ENCODE data around the gene TPR. TPM values are rescaled to one million over a fixed set of nuclear protein-coding genes. Genes with fewer than 3 reads are reported as not detected.
A peak's percentile ranks its signal among the peaks of the same experiment; 100 is the strongest.

Gene TPR
- total RNA-seq, 2 experiments from 2014 or later, result 165 to 167 TPM

- H3K9me3 Mint-ChIP-seq, result peaks cover 3% of the 10 kb centered on the region
- H3K4me3 Mint-ChIP-seq, result no peak overlapping the region
- POLR2A ChIA-PET, result no interaction called here
Measured at GRCh38 chr1:186299570-186299969, 75.5 kb downstream of the TPR start.

GRCh38 chr1:186298851-186299250 lies 76.2 kb downstream of the TPR start:
- POLR2A ChIA-PET, result no interaction called here
- H3K9me3 Mint-ChIP-seq, result peaks cover 6% of the 10 kb centered on the region

More at GRCh38 chr1:186299570-186299969, 75.5 kb downstream of the TPR start:
- CTCF ChIA-PET, result interaction anchor here (0.9 to 1.1 kb wide), 3 partner anchors 10 to 70 kb away, joined by 3 read pairs; no protein-coding TSS in a partner anchor
- Mint-ChIP-seq H3K27me3 (no peaks in the 10 kb centered on the region), H3K4me1 (peaks cover 66% of the 10 kb centered on the region), H3K36me3 (ENCODE audit: low read depth) (peaks cover 15% of the 10 kb centered on the region), H3K27ac (no peak overlapping the region)
- DNase-seq, result no peak

GRCh38 chr1:186297439-186298045 lies 77.5 kb downstream of the TPR start:
- Mint-ChIP-seq H3K9me3 (peaks cover 6% of the 10 kb centered on the region), H3K36me3 (ENCODE audit: low read depth) (peaks cover 13% of the 10 kb centered on the region), H3K27me3 (no peaks in the 10 kb centered on the region), H3K4me1 (peaks cover 60% of the 10 kb centered on the region), H3K4me3 (no peak overlapping the region), H3K27ac (peak overlapping the region; percentile 64)
- CTCF ChIA-PET, result interaction anchor here (0.8 to 1.6 kb wide), 2 partner anchors 9 to 78 kb away, joined by 3 to 5 read pairs; partner anchors contain the start of gene TPR
- POLR2A ChIA-PET, result no interaction called here
- DNase-seq, result no peak

More at GRCh38 chr1:186298851-186299250, 76.2 kb downstream of the TPR start:
- Mint-ChIP-seq H3K4me1 (peaks cover 65% of the 10 kb centered on the region), H3K36me3 (ENCODE audit: low read depth) (peaks cover 15% of the 10 kb centered on the region), H3K27ac (peak overlapping the region; percentile 31), H3K27me3 (no peaks in the 10 kb centered on the region), H3K4me3 (no peak overlapping the region)
- CTCF ChIA-PET, result interaction anchor here (1.1 to 1.6 kb wide), 2 partner anchors 10 to 69 kb away, joined by 3 to 5 read pairs; no protein-coding TSS in a partner anchor
- DNase-seq, result no peak

DNA sequence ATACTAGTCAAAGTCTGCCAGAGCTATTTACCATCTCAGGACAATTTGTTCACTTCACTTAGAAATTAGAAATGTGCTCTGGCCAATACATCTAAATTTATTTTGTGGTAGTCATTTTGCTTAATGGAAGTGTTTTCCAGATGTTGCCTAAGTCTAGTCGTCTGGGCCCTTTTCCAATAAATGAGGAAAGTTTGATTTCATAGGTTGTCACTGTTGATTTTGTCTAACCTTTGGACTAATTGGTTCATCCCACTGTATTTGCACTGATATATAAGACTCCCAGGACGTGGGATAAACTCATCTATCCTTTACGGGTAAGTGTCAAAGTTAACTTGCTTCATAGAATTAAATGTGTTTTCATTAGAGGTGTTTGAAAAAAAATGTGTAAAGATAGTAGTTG lies 79.1 kb downstream of the TPR start, which contains the start of gene PRG4:
PRG4 (plus strand) TSS at position 300 of the 400 bp plus-strand sequence.
- no peaks in the 10 kb centered on the region for H3K27me3 Mint-ChIP-seq
- DNase-seq, result no peak
- POLR2A ChIA-PET, result no interaction called here
- no peak within 1 kb of the TSS for H3K4me3 Mint-ChIP-seq
- H3K36me3 Mint-ChIP-seq (ENCODE audit: low read depth), result no peaks in the 10 kb centered on the region
- peaks cover 4% of the 10 kb centered on the region for H3K9me3 Mint-ChIP-seq
- peaks cover 59% of the 10 kb centered on the region for H3K4me1 Mint-ChIP-seq
- peak within 1 kb of the TSS; percentile 7 for H3K27ac Mint-ChIP-seq
- CTCF ChIA-PET, result interaction anchor here (1.2 to 1.4 kb wide), 2 partner anchors 9 to 13 kb away, joined by 4 to 8 read pairs; no protein-coding TSS in a partner anchor

DNA sequence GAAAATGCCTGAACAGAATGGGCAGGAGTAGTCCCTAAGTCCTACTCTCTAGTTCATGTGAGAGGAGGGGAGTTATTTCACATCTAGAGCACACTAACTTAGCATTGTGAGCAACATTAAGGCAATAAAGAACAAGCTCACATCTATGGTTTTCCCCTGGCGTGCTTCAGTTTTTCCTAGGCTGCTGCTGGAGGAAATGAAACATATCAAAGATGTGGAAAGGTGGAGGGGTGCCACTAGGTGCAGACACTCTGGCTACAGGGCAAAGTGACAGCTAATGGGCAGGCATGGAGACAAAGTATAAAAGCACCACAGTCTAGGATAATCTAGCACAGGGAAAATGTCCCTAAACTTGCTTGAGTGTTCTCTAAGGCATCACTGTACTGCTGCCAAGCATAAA lies 82.2 kb downstream of the TPR start:
- H3K4me1 Mint-ChIP-seq, result peaks cover 70% of the 10 kb centered on the region
- ChIA-PET POLR2A (no interaction called here), CTCF (interaction anchor here (1.4 to 5.9 kb wide), 3 partner anchors 9 to 82 kb away, joined by 3 to 19 read pairs (median 5); partner anchors contain the start of genes ODR4 and TPR)
- peaks cover 19% of the 10 kb centered on the region for H3K36me3 Mint-ChIP-seq (ENCODE audit: low read depth)
- H3K4me3 Mint-ChIP-seq, result no peak overlapping the region
- DNase-seq, result no peak
- H3K27ac Mint-ChIP-seq, result no peak overlapping the region
- no peaks in the 10 kb centered on the region for H3K27me3 Mint-ChIP-seq
- H3K9me3 Mint-ChIP-seq, result peaks cover 19% of the 10 kb centered on the region

- peaks cover 34% of the 10 kb centered on the region for H3K9me3 Mint-ChIP-seq
- no peak for DNase-seq
- peaks cover 32% of the 10 kb centered on the region for H3K36me3 Mint-ChIP-seq (ENCODE audit: low read depth)
- peaks cover 77% of the 10 kb centered on the region for H3K4me1 Mint-ChIP-seq
- no peaks in the 10 kb centered on the region for H3K27me3 Mint-ChIP-seq
- H3K27ac Mint-ChIP-seq, result no peak overlapping the region
- ChIA-PET POLR2A (no interaction called here), CTCF (interaction anchor here (0.9 to 5.9 kb wide), 2 partner anchors 11 to 118 kb away, joined by 3 to 19 read pairs; no protein-coding TSS in a partner anchor)
- H3K4me3 Mint-ChIP-seq, result no peak overlapping the region
Measured at GRCh38 chr1:186291271-186291670, 83.8 kb downstream of the TPR start.

GRCh38 chr1:186289943-186290545 lies 85.0 kb downstream of the TPR start:
- Mint-ChIP-seq H3K36me3 (ENCODE audit: low read depth) (peaks cover 32% of the 10 kb centered on the region), H3K27ac (peak overlapping the region; percentile 88), H3K27me3 (no peaks in the 10 kb centered on the region), H3K4me1 (peaks cover 67% of the 10 kb centered on the region), H3K4me3 (no peak overlapping the region), H3K9me3 (peaks cover 34% of the 10 kb centered on the region)
- no peak for DNase-seq
- POLR2A ChIA-PET, result no interaction called here
- CTCF ChIA-PET, result interaction anchor here (0.5 to 5.9 kb wide), 7 partner anchors 8 to 85 kb away, joined by 3 to 19 read pairs (median 4); partner anchors contain the start of genes ODR4 and TPR

DNA sequence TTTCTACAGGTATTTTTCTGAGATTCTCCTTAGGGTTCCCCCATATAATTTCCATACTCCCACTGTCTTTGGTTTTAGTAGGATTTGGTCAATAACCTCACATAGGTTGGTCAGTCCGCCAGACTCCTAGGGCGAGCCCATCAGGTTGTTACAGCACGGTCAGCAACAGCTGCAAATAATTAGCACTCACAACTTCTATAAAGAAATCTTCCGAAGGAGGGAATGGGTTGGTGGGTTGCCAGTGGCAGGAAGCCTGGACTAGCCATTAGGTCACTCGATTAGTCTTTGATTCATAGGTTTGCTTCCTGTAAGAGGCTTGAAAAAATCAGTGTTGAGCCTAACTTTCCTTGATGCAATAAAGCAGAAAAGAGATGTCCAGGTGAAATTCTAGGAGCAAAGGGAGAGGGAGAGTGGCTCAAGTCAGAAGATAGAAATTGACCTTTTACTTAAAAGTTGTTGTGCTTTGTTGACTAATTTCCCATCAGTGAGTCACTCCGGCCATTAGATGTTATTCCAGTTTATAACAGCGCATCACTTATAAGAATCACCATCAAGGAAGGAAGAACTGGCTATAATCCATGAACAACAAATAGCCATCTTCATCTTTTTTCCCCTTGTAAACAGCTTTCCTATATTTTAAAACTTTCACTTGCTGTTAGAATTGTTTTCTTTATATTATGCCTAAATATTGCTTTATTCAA lies 88.3 kb downstream of the TPR start:
- Mint-ChIP-seq H3K27ac (no peak overlapping the region), H3K27me3 (no peaks in the 10 kb centered on the region), H3K4me1 (peaks cover 61% of the 10 kb centered on the region), H3K4me3 (no peak overlapping the region), H3K36me3 (ENCODE audit: low read depth) (peaks cover 39% of the 10 kb centered on the region), H3K9me3 (peaks cover 31% of the 10 kb centered on the region)
- no peak for DNase-seq
- ChIA-PET POLR2A (no interaction called here), CTCF (no interaction called here)

DNA sequence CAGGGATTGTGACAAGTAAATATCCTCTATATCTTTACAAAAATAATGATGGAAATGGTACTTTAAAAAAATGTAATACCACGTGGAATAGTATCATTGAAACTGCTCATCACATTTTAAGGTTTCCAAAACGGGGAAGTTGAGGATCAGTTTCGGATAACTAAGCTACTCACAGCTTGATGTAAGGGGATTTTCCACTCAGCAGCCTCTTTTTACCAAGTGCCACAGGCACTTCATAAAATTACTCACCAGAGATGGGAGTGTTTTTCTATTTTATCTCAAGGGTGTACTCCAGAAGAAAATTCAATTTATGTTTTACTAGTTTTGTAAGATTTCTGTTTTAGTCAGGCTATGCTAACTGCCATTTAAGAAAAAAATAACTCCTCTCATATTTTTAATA lies 91.7 kb downstream of the TPR start:
- ChIA-PET CTCF (no interaction called here), POLR2A (interaction anchor here (0.9 kb wide), 1 partner anchor 21 kb away, joined by 4 read pairs; no protein-coding TSS in a partner anchor)
- H3K4me1 Mint-ChIP-seq, result peaks cover 33% of the 10 kb centered on the region
- DNase-seq, result no peak
- no peak overlapping the region for H3K4me3 Mint-ChIP-seq
- H3K27me3 Mint-ChIP-seq, result no peaks in the 10 kb centered on the region
- peaks cover 22% of the 10 kb centered on the region for H3K9me3 Mint-ChIP-seq
- peaks cover 27% of the 10 kb centered on the region for H3K36me3 Mint-ChIP-seq (ENCODE audit: low read depth)
- no peak overlapping the region for H3K27ac Mint-ChIP-seq

DNA sequence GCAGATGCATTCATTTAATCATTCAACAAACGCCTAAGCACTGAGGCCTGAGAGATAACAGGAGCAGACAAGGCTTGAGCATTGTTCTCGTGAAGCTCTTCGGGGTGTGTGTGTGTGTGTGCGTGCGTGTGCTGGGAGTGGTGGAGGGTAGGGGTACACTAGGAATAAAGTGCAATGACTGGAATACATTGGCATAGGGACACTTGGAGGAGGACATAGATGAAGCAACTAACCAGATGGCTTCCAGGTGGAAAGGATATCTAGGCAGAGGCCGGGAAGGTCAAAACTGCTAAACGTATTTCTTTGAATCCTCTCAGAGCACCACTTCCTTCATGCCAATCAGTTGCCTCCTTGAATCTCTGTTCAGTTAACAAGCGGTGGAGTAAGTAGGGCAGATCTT lies 92.6 kb downstream of the TPR start:
- H3K4me1 Mint-ChIP-seq, result peaks cover 24% of the 10 kb centered on the region
- H3K27ac Mint-ChIP-seq, result peak overlapping the region; percentile 72
- peaks cover 15% of the 10 kb centered on the region for H3K9me3 Mint-ChIP-seq
- no peaks in the 10 kb centered on the region for H3K27me3 Mint-ChIP-seq
- DNase-seq, result no peak
- ChIA-PET CTCF (interaction anchor here (1.0 kb wide), 1 partner anchor 13 kb away, joined by 4 read pairs; the partner anchor contains the start of gene PRG4), POLR2A (no interaction called here)
- peaks cover 18% of the 10 kb centered on the region for H3K36me3 Mint-ChIP-seq (ENCODE audit: low read depth)
- no peak overlapping the region for H3K4me3 Mint-ChIP-seq

DNA sequence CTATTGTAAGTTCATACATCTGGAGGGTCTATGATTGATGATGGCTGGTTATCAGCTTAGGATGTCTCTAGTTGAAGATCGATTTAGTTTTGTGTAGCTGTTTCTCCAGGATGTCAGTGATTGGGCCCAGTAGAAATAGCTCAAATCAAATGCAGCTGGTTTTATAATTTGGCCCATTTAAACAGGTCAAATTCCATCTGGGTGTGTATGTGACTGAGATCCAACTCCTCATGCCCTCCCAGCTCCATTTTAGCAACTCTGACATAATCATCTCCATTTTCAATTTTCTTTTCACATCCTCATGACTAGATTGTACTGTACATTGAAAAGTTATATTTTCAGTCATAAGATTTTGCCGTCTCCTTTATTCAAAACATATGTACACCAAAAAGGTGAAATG lies 99.2 kb downstream of the TPR start:
- Mint-ChIP-seq H3K9me3 (peaks cover 2% of the 10 kb centered on the region), H3K27ac (no peak overlapping the region), H3K4me3 (no peak overlapping the region), H3K4me1 (peaks cover 27% of the 10 kb centered on the region), H3K27me3 (no peaks in the 10 kb centered on the region), H3K36me3 (ENCODE audit: low read depth) (peaks cover 2% of the 10 kb centered on the region)
- POLR2A ChIA-PET, result no interaction called here
- no peak for DNase-seq
- CTCF ChIA-PET, result interaction anchor here (1.5 kb wide), 1 partner anchor 14 kb away, joined by 4 read pairs; no protein-coding TSS in a partner anchor

DNA sequence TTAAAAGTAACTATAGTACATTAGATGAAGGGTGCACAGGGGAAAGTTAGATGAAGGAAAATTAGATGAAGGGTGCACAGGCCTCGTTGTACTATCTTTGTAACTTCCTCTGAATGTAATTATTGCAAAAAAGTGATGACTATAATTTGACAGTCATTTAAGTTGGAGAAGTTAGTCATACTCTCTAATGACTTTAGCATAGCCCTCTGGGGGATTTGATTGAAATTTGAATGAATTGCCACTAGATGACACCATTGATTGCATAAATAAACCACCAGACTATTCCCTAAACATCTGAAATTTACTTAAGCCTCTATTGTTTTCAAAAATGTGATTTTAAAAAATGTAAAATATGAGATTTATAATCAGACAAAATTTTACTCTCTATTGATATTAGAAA lies 102.6 kb downstream of the TPR start:
- peaks cover 4% of the 10 kb centered on the region for H3K27me3 Mint-ChIP-seq
- ChIA-PET CTCF (no interaction called here), POLR2A (no interaction called here)
- no peak overlapping the region for H3K4me3 Mint-ChIP-seq
- H3K4me1 Mint-ChIP-seq, result peaks cover 25% of the 10 kb centered on the region
- no peak overlapping the region for H3K27ac Mint-ChIP-seq
- no peaks in the 10 kb centered on the region for H3K36me3 Mint-ChIP-seq (ENCODE audit: low read depth)
- DNase-seq, result no peak
- H3K9me3 Mint-ChIP-seq, result no peaks in the 10 kb centered on the region

DNA sequence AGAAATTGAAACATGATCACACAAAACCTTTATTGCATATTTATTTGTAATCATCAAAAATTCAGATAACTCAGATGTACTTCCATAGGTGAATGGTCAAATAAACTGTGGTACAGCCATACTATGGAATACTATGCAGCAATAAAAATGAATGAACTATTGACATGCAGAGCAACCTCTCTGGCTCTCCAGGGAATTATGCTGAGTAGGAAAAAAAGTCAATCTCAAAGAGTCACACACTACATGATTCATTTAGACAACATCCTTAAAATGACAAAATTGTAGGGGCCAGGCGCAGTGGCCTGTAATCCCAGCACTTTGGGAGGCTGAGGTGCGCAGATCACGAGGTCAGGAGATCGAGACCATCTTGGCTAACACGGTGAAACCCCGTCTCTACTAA lies 104.0 kb downstream of the TPR start:
- ChIA-PET POLR2A (no interaction called here), CTCF (no interaction called here)
- Mint-ChIP-seq H3K36me3 (ENCODE audit: low read depth) (no peaks in the 10 kb centered on the region), H3K4me3 (no peak overlapping the region), H3K27me3 (peaks cover 5% of the 10 kb centered on the region), H3K27ac (no peak overlapping the region), H3K4me1 (peaks cover 25% of the 10 kb centered on the region), H3K9me3 (no peaks in the 10 kb centered on the region)
- DNase-seq, result no peak
